Mesendoderm (in vitro differentiated cells): ENCODE results near the gene SMIM5.
A peak's percentile ranks its signal among the peaks of the same experiment; 100 is the strongest.
"Not testable (repeated sequence)": the region's sequence is repeated elsewhere in the genome, so short reads cannot be mapped to it uniquely, and the experiment has no call there.

Experiments used
- DNase-seq: peaks from one replicate; pipeline ENCODE4 v3.0.0; 2013
- H2AK5ac ChIP-seq: 2 replicates; pipeline ENCODE4 v1.6.1; 2013; ENCODE audit warnings: low read length, inconsistent platforms
- H2BK120ac ChIP-seq: 2 replicates; pipeline ENCODE4 v1.6.1; 2013; ENCODE audit warnings: low read depth, mild to moderate bottlenecking, low read length, moderate library complexity, mixed read lengths
- H2BK15ac ChIP-seq: replicated peaks from 2 replicates; pipeline ENCODE4 v1.6.1; 2013; ENCODE audit warnings: low read depth, mild to moderate bottlenecking, moderate library complexity
- H2BK5ac ChIP-seq: 2 replicates; pipeline ENCODE4 v1.6.1; 2013; ENCODE audit warnings: low read length, inconsistent platforms
- H3K18ac ChIP-seq: 2 replicates; pipeline ENCODE4 v1.6.1; 2013; ENCODE audit warnings: mild to moderate bottlenecking, low read length, mixed read lengths
- H3K23ac ChIP-seq: one replicate; pipeline ENCODE4 v1.6.1; 2013; ENCODE audit warnings: low read length
- H3K27ac ChIP-seq: 2 replicates; pipeline ENCODE4 v1.5.1; 2013; ENCODE audit warnings: low read depth, mild to moderate bottlenecking, inconsistent platforms, low read length, moderate library complexity
- H3K27me3 ChIP-seq: 2 replicates; pipeline ENCODE4 v1.6.1; 2013; ENCODE audit warnings: low read length, control low read depth, mild to moderate bottlenecking, inconsistent platforms; ENCODE audit not compliant: insufficient read depth, poor library complexity
- H3K36me3 ChIP-seq: 2 replicates; pipeline ENCODE4 v1.6.1; 2013; ENCODE audit warnings: low read length, inconsistent platforms; ENCODE audit not compliant: control insufficient read depth, insufficient read depth
- H3K4ac ChIP-seq: one replicate; pipeline ENCODE4 v1.6.1; 2013; ENCODE audit warnings: low read depth, mild to moderate bottlenecking, low read length, moderate library complexity
- H3K4me1 ChIP-seq: 2 replicates; pipeline ENCODE4 v1.6.1; 2013; ENCODE audit warnings: low read depth, low read length, inconsistent platforms; ENCODE audit not compliant: control insufficient read depth
- H3K4me2 ChIP-seq: 2 replicates; pipeline ENCODE4 v1.6.1; 2013; ENCODE audit warnings: low read length
- H3K4me3 ChIP-seq: 2 replicates; pipeline ENCODE4 v1.5.1; 2013; ENCODE audit warnings: mild to moderate bottlenecking, low read length
- H3K56ac ChIP-seq: one replicate; pipeline ENCODE4 v1.6.1; 2013; ENCODE audit warnings: low read length
- H3K79me1 ChIP-seq: 2 replicates; pipeline ENCODE4 v1.6.1; 2013; ENCODE audit warnings: low read length, inconsistent platforms
- H3K79me2 ChIP-seq: 2 replicates; pipeline ENCODE4 v1.6.1; 2013; ENCODE audit warnings: mild to moderate bottlenecking, low read length; ENCODE audit not compliant: control insufficient read depth, insufficient read depth
- H3K9ac ChIP-seq: 2 replicates; pipeline ENCODE4 v1.6.1; 2013; ENCODE audit warnings: low read length, inconsistent platforms
- H4K5ac ChIP-seq: one replicate; pipeline ENCODE4 v1.6.1; 2013; ENCODE audit warnings: low read length
- H4K8ac ChIP-seq: one replicate; pipeline ENCODE4 v1.6.1; 2013; ENCODE audit warnings: low read depth, mild to moderate bottlenecking, control low read depth, low read length, moderate library complexity
- WGBS: extraction: QIAGEN DNeasy Blood & Tissue Kit; methylation state at CpG from one replicate; pipeline ENCODE4 v1.1.7; 2013; ENCODE audit warnings: low lambda C conversion rate, missing lambda C conversion rate; ENCODE audit not compliant: insufficient coverage; ENCODE audit errors: extremely low coverage; 5-methylcytosine and 5-hydroxymethylcytosine counted together

Gene SMIM5

GRCh38 chr17:75593430-75593829 lies 39.8 kb upstream of the SMIM5 start:
- H3K4me3 ChIP-seq, H3K27me3 ChIP-seq, H4K5ac ChIP-seq, H2BK15ac ChIP-seq, H3K56ac ChIP-seq, H2AK5ac ChIP-seq, DNase-seq, H3K4me1 ChIP-seq, H3K79me2 ChIP-seq, H3K36me3 ChIP-seq, H3K18ac ChIP-seq, H3K4me2 ChIP-seq, H3K79me1 ChIP-seq, H3K9ac ChIP-seq, H2BK5ac ChIP-seq, H3K4ac ChIP-seq, H2BK120ac ChIP-seq, H3K23ac ChIP-seq, H4K8ac ChIP-seq, H3K27ac ChIP-seq: not testable (repeated sequence)
- WGBS: no CpG with 5 or more reads among the region's 9 CpGs

- no peaks in the 10 kb centered on the region for H3K27me3 ChIP-seq
- no peak for DNase-seq
- H4K8ac ChIP-seq: no peak overlapping the region
- no peak overlapping the region for H2BK5ac ChIP-seq
- no peaks in the 10 kb centered on the region for H3K79me1 ChIP-seq
- no peak overlapping the region for H3K18ac ChIP-seq
- no peaks in the 10 kb centered on the region for H3K36me3 ChIP-seq
- no peak overlapping the region for H2BK120ac ChIP-seq
- H3K56ac ChIP-seq: no peak overlapping the region
- H2AK5ac ChIP-seq: no peak overlapping the region
- no peak overlapping the region for H3K4ac ChIP-seq
- H3K79me2 ChIP-seq: no peaks in the 10 kb centered on the region
- no peak overlapping the region for H2BK15ac ChIP-seq
- H4K5ac ChIP-seq: no peak overlapping the region
- no CpG with 5 or more reads among the region's 28 CpGs for whole genome bisulfite sequencing
- no peak overlapping the region for H3K9ac ChIP-seq
- H3K4me3 ChIP-seq: no peak overlapping the region
- no peaks in the 10 kb centered on the region for H3K4me1 ChIP-seq
- no peak overlapping the region for H3K4me2 ChIP-seq
- H3K23ac ChIP-seq: no peak overlapping the region
- no peak overlapping the region for H3K27ac ChIP-seq
Observed at GRCh38 chr17:75594499-75595283, 38.5 kb upstream of the SMIM5 start.

- no peaks in the 10 kb centered on the region for H3K79me1 ChIP-seq
- no peaks in the 10 kb centered on the region for H3K27me3 ChIP-seq
- no peak overlapping the region for H4K8ac ChIP-seq
- no peak overlapping the region for H3K18ac ChIP-seq
- no peak overlapping the region for H2BK15ac ChIP-seq
- H3K27ac ChIP-seq: no peak overlapping the region
- no peak for DNase-seq
- no CpG with 5 or more reads among the region's 13 CpGs for WGBS
- H3K79me2 ChIP-seq: no peaks in the 10 kb centered on the region
- H3K4ac ChIP-seq: no peak overlapping the region
- H2BK120ac ChIP-seq: no peak overlapping the region
- H3K4me2 ChIP-seq: no peak overlapping the region
- H2BK5ac ChIP-seq: no peak overlapping the region
- no peak overlapping the region for H2AK5ac ChIP-seq
- H3K23ac ChIP-seq: no peak overlapping the region
- no peak overlapping the region for H3K56ac ChIP-seq
- H3K4me3 ChIP-seq: no peak overlapping the region
- no peak overlapping the region for H3K9ac ChIP-seq
- H3K4me1 ChIP-seq: no peaks in the 10 kb centered on the region
- no peak overlapping the region for H4K5ac ChIP-seq
- no peaks in the 10 kb centered on the region for H3K36me3 ChIP-seq
Observed at GRCh38 chr17:75595284-75595919, 37.8 kb upstream of the SMIM5 start.

- Histone ChIP-seq H4K8ac (no peak overlapping the region), H3K4ac (no peak overlapping the region), H4K5ac (no peak overlapping the region), H3K4me3 (no peak overlapping the region), H3K4me1 (no peaks in the 10 kb centered on the region), H3K27ac (no peak overlapping the region), H3K4me2 (no peak overlapping the region), H3K56ac (no peak overlapping the region), H3K36me3 (no peaks in the 10 kb centered on the region), H2BK5ac (no peak overlapping the region), H2BK120ac (no peak overlapping the region), H2AK5ac (no peak overlapping the region), H2BK15ac (no peak overlapping the region), H3K18ac (no peak overlapping the region), H3K23ac (no peak overlapping the region), H3K79me1 (no peaks in the 10 kb centered on the region), H3K27me3 (no peaks in the 10 kb centered on the region), H3K79me2 (no peaks in the 10 kb centered on the region), H3K9ac (no peak overlapping the region)
- no CpG with 5 or more reads among the region's 6 CpGs for WGBS
- DNase-seq: no peak
Observed at GRCh38 chr17:75595920-75596313, 37.3 kb upstream of the SMIM5 start.

- H3K27ac ChIP-seq: no peak overlapping the region
- H4K8ac ChIP-seq: no peak overlapping the region
- DNase-seq: no peak
- no peak overlapping the region for H2AK5ac ChIP-seq
- no peaks in the 10 kb centered on the region for H3K79me2 ChIP-seq
- H2BK5ac ChIP-seq: no peak overlapping the region
- H3K56ac ChIP-seq: no peak overlapping the region
- H3K23ac ChIP-seq: peak overlapping the region; percentile 66
- no peak overlapping the region for H3K4ac ChIP-seq
- no peak overlapping the region for H3K4me3 ChIP-seq
- no peaks in the 10 kb centered on the region for H3K27me3 ChIP-seq
- no peaks in the 10 kb centered on the region for H3K36me3 ChIP-seq
- H2BK120ac ChIP-seq: no peak overlapping the region
- no peak overlapping the region for H3K18ac ChIP-seq
- H2BK15ac ChIP-seq: no peak overlapping the region
- H3K4me1 ChIP-seq: no peaks in the 10 kb centered on the region
- no CpG with 5 or more reads among the region's 17 CpGs for WGBS
- no peak overlapping the region for H4K5ac ChIP-seq
- H3K9ac ChIP-seq: no peak overlapping the region
- H3K79me1 ChIP-seq: no peaks in the 10 kb centered on the region
- H3K4me2 ChIP-seq: no peak overlapping the region
Observed at GRCh38 chr17:75596320-75597087, 36.7 kb upstream of the SMIM5 start.
